Kidney tubule cell (primary cell): ENCODE measurements around the gene NPLOC4.

Experiments
- DNase-seq: peaks from one replicate; pipeline ENCODE4 v3.0.0-alpha.2; 2018; ENCODE audit warnings: low spot score

NPLOC4 gene

GRCh38 chr17:81565231-81565630 is 71.7 kb downstream of the NPLOC4 start:
- DNase-seq = no peak

GRCh38 chr17:81564778-81565177 is 72.1 kb downstream of the NPLOC4 start:
- no peak for DNase-seq

GRCh38 chr17:81563861-81564586 is 72.9 kb downstream of the NPLOC4 start:
- DNase-seq = no peak

- DNase-seq = peak; percentile 25
Measured at GRCh38 chr17:81561494-81561885, 75.4 kb downstream of the NPLOC4 start.

GRCh38 chr17:81558941-81559806 is 77.7 kb downstream of the NPLOC4 start:
- DNase-seq = no peak

GRCh38 chr17:81558115-81558468 is 78.8 kb downstream of the NPLOC4 start:
- DNase-seq = no peak

GRCh38 chr17:81557276-81558114 is 79.4 kb downstream of the NPLOC4 start:
- no peak for DNase-seq

GRCh38 chr17:81556863-81557262 is 80.0 kb downstream of the NPLOC4 start:
- no peak for DNase-seq

- peak; percentile 82 for DNase-seq
Measured at GRCh38 chr17:81556175-81556691, 80.7 kb downstream of the NPLOC4 start.

GRCh38 chr17:81553616-81554181 is 83.2 kb downstream of the NPLOC4 start:
- DNase-seq = peak; percentile 95

GRCh38 chr17:81553018-81553615 is 83.8 kb downstream of the NPLOC4 start:
- peak; percentile 88 for DNase-seq

- DNase-seq = peak; percentile 86
Measured at GRCh38 chr17:81552244-81553017, 84.5 kb downstream of the NPLOC4 start, which contains the start of gene FAAP100. TSS of gene FAAP100 (minus strand) at chr17:81552353. CDS start at chr17:81552330, 23 bp downstream.

- DNase-seq = peak; percentile 43
Measured at GRCh38 chr17:81551458-81552243, 85.3 kb downstream of the NPLOC4 start.

GRCh38 chr17:81550830-81551457 is 86.0 kb downstream of the NPLOC4 start:
- DNase-seq = no peak

GRCh38 chr17:81550285-81550684 is 86.6 kb downstream of the NPLOC4 start:
- DNase-seq = no peak

- no peak for DNase-seq
Measured at GRCh38 chr17:81549826-81550225, 87.1 kb downstream of the NPLOC4 start.

- no peak for DNase-seq
Measured at GRCh38 chr17:81549031-81549557, 87.8 kb downstream of the NPLOC4 start.

- no peak for DNase-seq
Measured at GRCh38 chr17:81547614-81547982, 89.3 kb downstream of the NPLOC4 start.
